GM12878 (cell line): ENCODE data around the gene ST6GAL2.

Experiments used
- ATF2 ChIP-seq: IDR thresholded peaks from 2 replicates; pipeline ENCODE4 v1.6.1; 2012; ENCODE audit warnings: low read length, inconsistent platforms
- CREB1 ChIP-seq: IDR thresholded peaks from 2 replicates; pipeline ENCODE4 v1.6.1; 2012; ENCODE audit warnings: low read depth, mild to moderate bottlenecking, inconsistent platforms
- CTCF ChIP-seq, 3 experiments: IDR thresholded peaks in 2 of 3; conservative IDR thresholded peaks in 1 of 3; 2 replicates each; pipeline ENCODE4 v1.5.1; 2011; ENCODE audit warnings: low read depth in 3 of 3, low read length in 3 of 3, mild to moderate bottlenecking in 3 of 3, control low read depth in 2 of 3, moderate library complexity in 2 of 3, inconsistent platforms in 1 of 3, mixed read lengths in 1 of 3; ENCODE audit not compliant: control insufficient read depth in 2 of 3, insufficient read depth in 1 of 3; ENCODE audit errors: extremely low read depth in 1 of 3
- EZH2 ChIP-seq: IDR thresholded peaks from 2 replicates; pipeline ENCODE4 v1.6.1; 2012; ENCODE audit warnings: low read depth, mild to moderate bottlenecking, control low read depth, inconsistent platforms, low read length, borderline replicate concordance; ENCODE audit not compliant: control insufficient read depth
- HDAC2 ChIP-seq: fragments of 200-600 bp; sonication (generic); IDR thresholded peaks from 2 replicates; pipeline ENCODE4 v1.6.1; 2017
- KDM1A ChIP-seq: fragments of 200-600 bp; sonication (generic); IDR thresholded peaks from 2 replicates; pipeline ENCODE4 v1.6.1; 2016; ENCODE audit warnings: borderline replicate concordance
- MAX ChIP-seq: IDR thresholded peaks from 2 replicates; pipeline ENCODE4 v1.6.1; 2012; ENCODE audit warnings: low read depth, low read length, improper control_type of control experiment
- MYB ChIP-seq: fragments of 150-350 bp; IDR thresholded peaks from 2 replicates; pipeline ENCODE4 v1.6.1; 2014; ENCODE audit warnings: mild to moderate bottlenecking, low read depth, low read length, borderline replicate concordance
- POLR2A ChIP-seq: IDR thresholded peaks from 2 replicates; pipeline ENCODE4 v1.6.1; 2011; ENCODE audit warnings: low read depth, mild to moderate bottlenecking, low read length
- POLR2AphosphoS5 ChIP-seq: IDR thresholded peaks from 2 replicates; pipeline ENCODE4 v1.6.1; 2011; ENCODE audit warnings: mild to moderate bottlenecking, low read length, inconsistent platforms
- REST ChIP-seq: IDR thresholded peaks from 2 replicates; pipeline ENCODE4 v1.6.1; 2012; ENCODE audit warnings: mild to moderate bottlenecking, low read depth, low read length
- RFX5 ChIP-seq: IDR thresholded peaks from 2 replicates; pipeline ENCODE4 v1.6.1; 2011; ENCODE audit warnings: low read depth, low read length, improper control_type of control experiment
- TBL1XR1 ChIP-seq: IDR thresholded peaks from 2 replicates; pipeline ENCODE4 v1.6.1; 2012; ENCODE audit warnings: low read depth, low read length, improper control_type of control experiment
- USF2 ChIP-seq: IDR thresholded peaks from 2 replicates; pipeline ENCODE4 v1.6.1; 2011; ENCODE audit warnings: low read depth, low read length, improper control_type of control experiment, borderline replicate concordance

- no peak for TF ChIP-seq CTCF (IDR thresholded peaks at IDR 0.05 in 2 of 3, conservative IDR thresholded peaks at IDR 0.05 in 1 of 3; ENCODE audit: control insufficient read depth in 2 of 3, extremely low read depth in 1 of 3, insufficient read depth in 1 of 3, low read depth in 3 of 3, low read length in 3 of 3)
- no peak for TF ChIP-seq REST
- TF ChIP-seq MYB = no peak
- no peak for TF ChIP-seq POLR2A
- no peak for TF ChIP-seq KDM1A
- TF ChIP-seq TBL1XR1 = no peak
- no peak for TF ChIP-seq RFX5
- TF ChIP-seq ATF2 = no peak
- no peak for TF ChIP-seq CREB1
- TF ChIP-seq POLR2AphosphoS5 = no peak
- no peak for TF ChIP-seq MAX
- no peak for TF ChIP-seq HDAC2
- TF ChIP-seq EZH2 = no peak
- TF ChIP-seq USF2 = no peak
Observed at GRCh38 chr2:106792671-106793070, 93.3 kb downstream of the ST6GAL2 start.
